KMS-11 (cell line): Measurements from ENCODE around the gene SETD1A.

Experiments used
- H2AFZ ChIP-seq: fragments of 200-600 bp; sonication (generic); 2 replicates; pipeline ENCODE4 v1.6.1; 2016; ENCODE audit warnings: antibody characterized with exemption, mixed run types, low read depth
- H3K27ac ChIP-seq: fragments of 200-600 bp; sonication (generic); 2 replicates; pipeline ENCODE4 v1.6.1; 2016; ENCODE audit warnings: mild to moderate bottlenecking, mixed run types
- H3K27me3 ChIP-seq: fragments of 200-600 bp; sonication (generic); 2 replicates; pipeline ENCODE4 v1.6.1; 2017; ENCODE audit warnings: mild to moderate bottlenecking, low read depth, mixed run types, moderate library complexity; ENCODE audit not compliant: insufficient read depth
- H3K36me3 ChIP-seq: fragments of 200-600 bp; sonication (generic); 2 replicates; pipeline ENCODE4 v1.6.1; 2017; ENCODE audit warnings: mild to moderate bottlenecking, mixed run types; ENCODE audit not compliant: insufficient read depth
- H3K4me1 ChIP-seq: fragments of 200-600 bp; sonication (generic); 2 replicates; pipeline ENCODE4 v1.6.1; 2016; ENCODE audit warnings: mild to moderate bottlenecking, low read depth, mixed run types; ENCODE audit not compliant: poor library complexity, severe bottlenecking
- H3K4me2 ChIP-seq: fragments of 200-600 bp; sonication (generic); 2 replicates; pipeline ENCODE4 v1.7.0; 2016; ENCODE audit warnings: mild to moderate bottlenecking, mixed run types
- H3K4me3 ChIP-seq: fragments of 200-600 bp; sonication (generic); IDR thresholded peaks from 2 replicates; pipeline ENCODE4 v1.6.1; 2017; ENCODE audit warnings: low read depth, low read length, mixed read lengths; ENCODE audit not compliant: insufficient read depth
- H3K79me2 ChIP-seq: fragments of 200-600 bp; sonication (generic); 2 replicates; pipeline ENCODE4 v1.6.1; 2016; ENCODE audit warnings: low read depth, mixed run types; ENCODE audit not compliant: insufficient read depth
- H3K9ac ChIP-seq: fragments of 200-600 bp; sonication (generic); 2 replicates; pipeline ENCODE4 v1.6.1; 2016; ENCODE audit warnings: mild to moderate bottlenecking, mixed run types
- H4K20me1 ChIP-seq: fragments of 200-600 bp; sonication (generic); 2 replicates; pipeline ENCODE4 v1.6.1; 2016; ENCODE audit warnings: mild to moderate bottlenecking, mixed run types; ENCODE audit not compliant: insufficient read depth
- CTCF ChIP-seq: fragments of 200-600 bp; sonication (generic); conservative IDR thresholded peaks from 2 replicates; pipeline ENCODE4 v1.6.1; 2017; ENCODE audit warnings: low read depth, mild to moderate bottlenecking, antibody characterized with exemption, low read length, moderate library complexity, mixed read lengths

SETD1A gene

GRCh38 chr16:30922420-30922959 lies 35.1 kb upstream of the SETD1A start:
- no peaks in the 10 kb centered on the region for H3K79me2 ChIP-seq
- H3K4me1 ChIP-seq: peaks cover 3% of the 10 kb centered on the region
- no peak overlapping the region for H3K4me3 ChIP-seq
- peak overlapping the region; percentile 59; the same call in 1 of the 2 replicates for H3K4me2 ChIP-seq
- H3K36me3 ChIP-seq: no peaks in the 10 kb centered on the region
- H4K20me1 ChIP-seq: no peaks in the 10 kb centered on the region
- TF ChIP-seq CTCF: no peak
- no peaks in the 10 kb centered on the region for H3K27me3 ChIP-seq
- H3K27ac ChIP-seq: peak overlapping the region; percentile 87
- peak overlapping the region; percentile 94 for H3K9ac ChIP-seq
- H2AFZ ChIP-seq: peak overlapping the region; percentile 61

- Histone ChIP-seq H3K36me3 (no peaks in the 10 kb centered on the region), H3K4me1 (peaks cover 3% of the 10 kb centered on the region), H3K9ac (peak overlapping the region; percentile 94), H4K20me1 (no peaks in the 10 kb centered on the region), H3K27ac (peak overlapping the region; percentile 87), H3K27me3 (no peaks in the 10 kb centered on the region), H3K79me2 (no peaks in the 10 kb centered on the region), H3K4me3 (no peak overlapping the region), H2AFZ (peak overlapping the region; percentile 53), H3K4me2 (peak overlapping the region; percentile 0; the same call in 1 of the 2 replicates)
- no peak for TF ChIP-seq CTCF
These were observed 34.5 kb upstream of the SETD1A start for GRCh38 chr16:30922960-30923535.

- H3K27me3 ChIP-seq: no peaks in the 10 kb centered on the region
- TF ChIP-seq CTCF: no peak
- peak within 1 kb of the TSS; percentile 53 for H2AFZ ChIP-seq
- peak within 1 kb of the TSS; percentile 0; the same call in 1 of the 2 replicates for H3K4me2 ChIP-seq
- H3K4me1 ChIP-seq: peaks cover 3% of the 10 kb centered on the region
- peak within 1 kb of the TSS; percentile 87 for H3K27ac ChIP-seq
- peak within 1 kb of the TSS; percentile 94 for H3K9ac ChIP-seq
- no peaks in the 10 kb centered on the region for H4K20me1 ChIP-seq
- H3K79me2 ChIP-seq: no peaks in the 10 kb centered on the region
- no peak within 1 kb of the TSS for H3K4me3 ChIP-seq
- no peaks in the 10 kb centered on the region for H3K36me3 ChIP-seq
These were observed 33.9 kb upstream of the SETD1A start, which contains the start of gene FBXL19 for GRCh38 chr16:30923554-30924075. TSS of gene FBXL19 (plus strand) at chr16:30923572. CDS start at chr16:30925755, 2,183 bp downstream.

GRCh38 chr16:30924076-30924912 lies 33.3 kb upstream of the SETD1A start:
- H3K4me2 ChIP-seq: no peak overlapping the region; the same call in 1 of the 2 replicates
- no peak overlapping the region for H3K9ac ChIP-seq
- no peak for TF ChIP-seq CTCF
- no peaks in the 10 kb centered on the region for H3K36me3 ChIP-seq
- H3K4me3 ChIP-seq: no peak overlapping the region
- no peaks in the 10 kb centered on the region for H3K79me2 ChIP-seq
- no peak overlapping the region for H2AFZ ChIP-seq
- no peaks in the 10 kb centered on the region for H3K27me3 ChIP-seq
- no peaks in the 10 kb centered on the region for H4K20me1 ChIP-seq
- H3K4me1 ChIP-seq: peaks cover 3% of the 10 kb centered on the region
- H3K27ac ChIP-seq: no peak overlapping the region
